ENCODE measurements around the gene DMRT3. TPM values are rescaled to one million over a fixed set of nuclear protein-coding genes. Genes with fewer than 3 reads are reported as not detected.

DMRT3 gene
- total and polyA plus RNA-seq, 10 of the 15 experiments (the other 5 are each of a cell fraction or from before 2014, with no cell fraction given): 0.06 to 0.11 TPM; not detected in 8

DNA sequence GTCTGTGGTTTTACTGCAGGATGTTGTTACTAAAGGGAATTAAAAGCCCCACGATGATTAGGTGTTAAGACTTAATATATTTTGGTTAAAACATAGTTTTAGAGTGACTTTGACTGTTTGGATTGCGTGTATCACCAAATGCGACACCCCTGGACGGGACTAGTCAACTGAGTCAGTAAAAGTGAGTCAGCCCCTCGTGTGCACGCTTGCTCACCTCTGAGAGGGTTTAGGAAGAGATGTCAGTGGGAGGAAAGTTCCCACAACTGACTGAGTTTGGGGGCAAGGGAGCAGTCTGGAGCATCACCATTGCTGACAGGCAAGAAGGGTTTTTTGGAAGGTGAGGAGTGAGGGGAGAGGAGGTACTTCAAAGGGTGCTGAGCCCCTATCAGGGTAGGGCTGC lies 14.4 kb upstream of the DMRT3 start:
- FAIRE-seq (no peak), ATAC-seq (no peak), DNase-seq (ENCODE audit: low read depth, low spot score) (no peak)
- no peak overlapping the region for H3K4me3 ChIP-seq
- no peak overlapping the region for H3K9ac ChIP-seq (ENCODE audit: control insufficient read depth, insufficient read depth, low read length)
- RAD21 ChIA-PET (ENCODE audit: unreplicated experiment): no interaction called here
- TF ChIP-seq TCF7 (IDR thresholded peaks at IDR 0.05; ENCODE audit: borderline replicate concordance): no peak
- no peak for TF ChIP-seq SREBF1 (IDR thresholded peaks at IDR 0.05; ENCODE audit: low read length)
- TF ChIP-seq BRCA1 (IDR thresholded peaks at IDR 0.05; ENCODE audit: low read depth, low read length): no peak
- TF ChIP-seq SPI1 (IDR thresholded peaks at IDR 0.05; ENCODE audit: borderline replicate concordance, insufficient read depth, low read depth, low read length): no peak
- no peak for TF ChIP-seq FOS (IDR thresholded peaks at IDR 0.05; ENCODE audit: borderline replicate concordance, extremely low read depth, insufficient read length)
- no peak for TF ChIP-seq CEBPB (IDR thresholded peaks at IDR 0.05; ENCODE audit: borderline replicate concordance in 1 of 2, low read depth in 2 of 2, low read length in 2 of 2)
- intact Hi-C loops (cut with micrococcal nuclease; ENCODE audit: unreplicated experiment): no loop called here
- POLR2A ChIA-PET: no interaction called here
- H4K20me1 ChIP-seq (ENCODE audit: control insufficient read depth, insufficient read depth): no peaks in the 10 kb centered on the region
- H3K9me3 ChIP-seq (replicated peaks; ENCODE audit: control insufficient read depth, insufficient read depth, low read length): no peaks in the 10 kb centered on the region
- no peak overlapping the region for H3K4me2 ChIP-seq (ENCODE audit: control insufficient read depth, insufficient read depth)
- H3K27ac ChIP-seq (ENCODE audit: control insufficient read depth, insufficient read depth): no peak overlapping the region
- CTCF ChIA-PET: interaction anchor here (1.1 kb wide), 1 partner anchor 36 kb away, joined by 3 read pairs; no protein-coding TSS in a partner anchor
- H3K4me1 ChIP-seq (ENCODE audit: control insufficient read depth, insufficient read depth, low read length): no peaks in the 10 kb centered on the region
- H3K27me3 ChIP-seq (replicated peaks in 1 of 2; ENCODE audit: control insufficient read depth in 2 of 2, insufficient read depth in 2 of 2, low read length in 1 of 2): peaks cover 2 to 4% of the 10 kb centered on the region in 2 experiments; a peak in 3 of 4 replicates
- SMC1A ChIA-PET (ENCODE audit: uncharacterized antibody, unreplicated experiment): interaction anchor here (1.6 kb wide), 1 partner anchor 47 kb away, joined by 3 read pairs; no protein-coding TSS in a partner anchor
- H2AFZ ChIP-seq (ENCODE audit: control insufficient read depth, low read depth, low read length): no peak overlapping the region
- 8% methylated on average over 6 of the region's 6 CpGs for WGBS (ENCODE audit: insufficient coverage, insufficient replicate concordance, low lambda C conversion rate, missing lambda C conversion rate)
- BruUV-seq (replicated peaks): no TSS peak
- in situ Hi-C loops (cut with MboI): no loop called here
- no peaks in the 10 kb centered on the region for H3K79me2 ChIP-seq (ENCODE audit: control insufficient read depth, insufficient read depth, low read length)
- no peaks in the 10 kb centered on the region for H3K36me3 ChIP-seq (ENCODE audit: control insufficient read depth in 2 of 2, insufficient read depth in 2 of 2, low read length in 1 of 2)

DNA sequence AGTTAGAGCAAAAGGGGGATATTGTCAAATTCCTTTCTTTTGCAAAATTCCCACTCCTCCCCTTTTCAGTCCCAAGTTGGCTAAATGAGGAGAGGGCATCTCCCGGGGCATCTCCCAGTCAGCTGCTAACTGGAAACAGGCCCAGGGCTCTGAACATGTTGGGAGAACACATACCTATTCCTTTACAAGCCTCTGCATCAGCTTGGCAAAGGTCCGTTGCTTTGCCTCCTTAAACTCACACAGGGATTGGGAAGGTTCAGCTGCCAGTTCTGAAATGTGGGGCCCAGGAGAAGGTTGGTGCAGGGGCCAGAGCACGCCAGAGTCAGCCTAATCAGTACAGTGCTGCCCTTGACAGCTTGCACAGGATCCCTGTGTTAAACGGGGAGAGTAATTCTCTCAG lies 11.0 kb upstream of the DMRT3 start:
- in situ Hi-C loops (cut with MboI): no loop called here
- TF ChIP-seq CREB1 (IDR thresholded peaks at IDR 0.05; ENCODE audit: low read depth) (no peak), TCF12 (IDR thresholded peaks at IDR 0.05; ENCODE audit: low read depth, low read length) (no peak), POLR2AphosphoS5 (IDR thresholded peaks at IDR 0.05; ENCODE audit: low read length) (no peak), HDAC6 (IDR thresholded peaks at IDR 0.05; ENCODE audit: unreplicated experiment) (no peak), CHD4 (IDR thresholded peaks at IDR 0.05) (no peak), YY1 (IDR thresholded peaks at IDR 0.05; ENCODE audit: low read depth, low read length) (no peak), SP1 (IDR thresholded peaks at IDR 0.05; ENCODE audit: low read depth, low read length) (no peak)
- TF ChIP-seq, protein P1, sequence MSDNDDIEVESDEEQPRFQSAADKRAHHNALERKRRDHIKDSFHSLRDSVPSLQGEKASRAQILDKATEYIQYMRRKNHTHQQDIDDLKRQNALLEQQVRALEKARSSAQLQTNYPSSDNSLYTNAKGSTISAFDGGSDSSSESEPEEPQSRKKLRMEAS (IDR thresholded peaks at IDR 0.05; ENCODE audit: low read depth, low read length): no peak
- TF ChIP-seq, protein P2, sequence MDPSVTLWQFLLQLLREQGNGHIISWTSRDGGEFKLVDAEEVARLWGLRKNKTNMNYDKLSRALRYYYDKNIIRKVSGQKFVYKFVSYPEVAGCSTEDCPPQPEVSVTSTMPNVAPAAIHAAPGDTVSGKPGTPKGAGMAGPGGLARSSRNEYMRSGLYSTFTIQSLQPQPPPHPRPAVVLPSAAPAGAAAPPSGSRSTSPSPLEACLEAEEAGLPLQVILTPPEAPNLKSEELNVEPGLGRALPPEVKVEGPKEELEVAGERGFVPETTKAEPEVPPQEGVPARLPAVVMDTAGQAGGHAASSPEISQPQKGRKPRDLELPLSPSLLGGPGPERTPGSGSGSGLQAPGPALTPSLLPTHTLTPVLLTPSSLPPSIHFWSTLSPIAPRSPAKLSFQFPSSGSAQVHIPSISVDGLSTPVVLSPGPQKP (IDR thresholded peaks at IDR 0.05; ENCODE audit: low read depth, low read length): no peak

More for the DNA sequence above, 11.0 kb upstream of the DMRT3 start:
- DNase-seq (ENCODE audit: low read depth, low spot score) (no peak), FAIRE-seq (no peak), ATAC-seq (no peak)
- no TSS peak for BruUV-seq (replicated peaks)
- H3K9me3 ChIP-seq (replicated peaks; ENCODE audit: control insufficient read depth, insufficient read depth, low read length): no peaks in the 10 kb centered on the region; the same call in 2 of the 3 replicates
- no peak overlapping the region for H3K27ac ChIP-seq (ENCODE audit: control insufficient read depth, insufficient read depth)
- no peaks in the 10 kb centered on the region for H3K4me1 ChIP-seq (ENCODE audit: control insufficient read depth, insufficient read depth, low read length)
- H4K20me1 ChIP-seq (ENCODE audit: control insufficient read depth, insufficient read depth): no peaks in the 10 kb centered on the region
- SMC1A ChIA-PET (ENCODE audit: uncharacterized antibody, unreplicated experiment): interaction anchor here (0.6 to 1.0 kb wide), 3 partner anchors 11 to 187 kb away, joined by 3 to 5 read pairs (median 4); no protein-coding TSS in a partner anchor
- no peak overlapping the region for H3K4me3 ChIP-seq
- no peak overlapping the region for H3K9ac ChIP-seq (ENCODE audit: control insufficient read depth, insufficient read depth, low read length)
- RAD21 ChIA-PET (ENCODE audit: unreplicated experiment): no interaction called here
- H2AFZ ChIP-seq (ENCODE audit: control insufficient read depth, low read depth, low read length): no peak overlapping the region
- no peak overlapping the region for H3K4me2 ChIP-seq (ENCODE audit: control insufficient read depth, insufficient read depth)
- no peaks in the 10 kb centered on the region for H3K79me2 ChIP-seq (ENCODE audit: control insufficient read depth, insufficient read depth, low read length)
- POLR2A ChIA-PET: interaction anchor here (0.6 kb wide), 1 partner anchor 581 kb away, joined by 3 read pairs; no protein-coding TSS in a partner anchor
- WGBS (ENCODE audit: insufficient coverage, insufficient replicate concordance, low lambda C conversion rate, missing lambda C conversion rate): 8% methylated on average over 4 of the region's 4 CpGs
- H3K36me3 ChIP-seq (ENCODE audit: control insufficient read depth in 2 of 2, insufficient read depth in 2 of 2, low read length in 1 of 2): no peaks in the 10 kb centered on the region
- CTCF ChIA-PET: interaction anchor here (2.3 kb wide), 1 partner anchor 37 kb away, joined by 9 read pairs; no protein-coding TSS in a partner anchor
- peaks cover 2 to 12% of the 10 kb centered on the region in 2 experiments for H3K27me3 ChIP-seq (replicated peaks in 1 of 2; ENCODE audit: control insufficient read depth in 2 of 2, insufficient read depth in 2 of 2, low read length in 1 of 2)
- intact Hi-C loops (cut with micrococcal nuclease; ENCODE audit: unreplicated experiment): no loop called here

Data from GM12878 (cell line).